ENCODE measurements around the gene ANXA11.
"Not testable (repeated sequence)": the region's sequence is repeated elsewhere in the genome, so short reads cannot be mapped to it uniquely, and the experiment has no call there.

ANXA11 gene

DNA sequence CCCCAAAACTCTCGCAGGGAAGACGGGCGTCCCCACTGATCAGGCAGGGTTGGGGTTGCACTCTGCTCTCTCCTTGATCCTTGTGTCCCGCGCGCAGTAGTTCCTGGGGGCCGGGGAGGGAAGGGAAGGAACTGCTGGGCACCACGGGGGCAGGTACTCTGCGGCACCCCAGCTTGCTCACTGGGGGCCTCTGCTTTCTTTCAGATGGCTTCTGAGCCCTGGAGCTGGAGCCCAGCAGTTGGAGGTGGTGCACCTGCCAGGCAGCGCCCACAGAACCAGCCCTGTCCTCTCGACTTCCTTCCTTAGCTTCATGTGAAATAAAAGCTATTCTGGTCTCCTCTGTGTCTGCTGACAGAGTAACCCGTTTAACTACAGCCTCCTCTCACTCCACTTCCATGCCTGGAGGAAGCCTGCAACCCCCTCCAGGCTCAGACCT, 60.6 kb downstream of the ANXA11 start:
- peak; percentile 19 for DNase-seq

- DNase-seq = peak; percentile 33
These were observed 61.2 kb downstream of the ANXA11 start for GRCh38 chr10:80144067-80144695.

GRCh38 chr10:80141696-80142460, 63.5 kb downstream of the ANXA11 start:
- DNase-seq = peak; percentile 19

GRCh38 chr10:80140251-80140650, 65.1 kb downstream of the ANXA11 start:
- no peak for DNase-seq

DNA sequence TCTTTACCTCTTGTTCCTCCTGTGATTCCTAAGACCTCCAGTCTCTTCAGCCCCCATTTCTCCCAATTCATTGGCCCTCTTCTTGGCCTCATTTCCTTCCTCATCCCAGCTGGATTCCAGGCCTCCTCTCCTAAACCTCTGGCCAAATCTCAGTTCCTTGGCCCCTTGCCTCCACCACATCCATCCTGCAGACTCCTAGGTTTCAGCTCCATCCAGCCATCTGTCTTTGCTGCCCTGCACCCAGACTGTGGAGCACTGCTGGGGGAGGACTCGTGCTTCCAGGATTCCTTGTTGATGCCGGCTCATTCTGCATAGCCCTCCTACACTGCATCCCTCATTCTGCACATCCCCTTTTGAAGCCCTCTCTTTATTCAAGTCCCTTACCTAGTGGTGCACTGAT, 66.1 kb downstream of the ANXA11 start:
- DNase-seq = peak; percentile 33

GRCh38 chr10:80137920-80138319, 67.4 kb downstream of the ANXA11 start:
- peak; percentile 36 for DNase-seq

DNA sequence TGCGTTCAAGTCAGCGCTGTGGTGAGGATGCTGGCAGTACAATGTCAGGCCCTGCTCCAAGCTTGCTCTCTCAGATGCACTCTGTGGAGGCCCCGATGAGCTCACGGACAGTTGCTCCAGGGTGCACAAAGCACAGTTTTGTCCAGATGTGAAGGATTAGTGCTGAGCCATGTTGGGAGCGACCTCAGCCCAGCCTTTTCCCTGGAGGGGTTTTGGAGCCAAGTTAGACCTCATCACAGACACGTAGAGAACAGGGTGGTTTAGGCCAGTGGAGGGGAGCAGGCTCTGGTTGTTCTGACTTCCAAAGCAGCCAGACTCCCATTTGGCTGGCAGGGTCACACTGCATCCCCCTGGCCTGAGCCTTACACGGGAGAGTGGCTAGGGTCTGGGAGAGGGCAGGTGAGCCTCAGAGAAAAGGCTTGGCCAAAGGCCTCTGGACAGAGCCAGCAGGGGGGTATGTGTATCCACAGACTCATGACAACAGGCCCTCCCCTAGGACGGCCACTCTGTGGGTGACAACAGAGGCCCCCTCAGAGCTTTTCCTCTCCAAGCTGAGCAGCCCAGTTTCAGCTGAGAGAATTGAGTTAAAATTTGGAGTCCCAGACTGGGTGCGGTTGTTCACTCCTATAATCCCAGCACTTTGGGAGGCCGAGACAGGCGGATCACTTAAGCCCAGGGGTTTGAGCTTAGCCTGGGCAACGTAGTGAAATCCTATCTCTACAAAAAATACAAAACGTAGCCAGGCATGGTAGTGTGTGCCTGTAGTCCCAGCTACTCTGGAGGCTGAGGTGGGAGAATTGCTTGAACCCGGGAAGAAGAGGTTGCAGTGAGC, 68.1 kb downstream of the ANXA11 start:
- peak; percentile 89 for DNase-seq

- DNase-seq = peak; percentile 95
These were observed 69.2 kb downstream of the ANXA11 start for GRCh38 chr10:80136134-80136571.

DNA sequence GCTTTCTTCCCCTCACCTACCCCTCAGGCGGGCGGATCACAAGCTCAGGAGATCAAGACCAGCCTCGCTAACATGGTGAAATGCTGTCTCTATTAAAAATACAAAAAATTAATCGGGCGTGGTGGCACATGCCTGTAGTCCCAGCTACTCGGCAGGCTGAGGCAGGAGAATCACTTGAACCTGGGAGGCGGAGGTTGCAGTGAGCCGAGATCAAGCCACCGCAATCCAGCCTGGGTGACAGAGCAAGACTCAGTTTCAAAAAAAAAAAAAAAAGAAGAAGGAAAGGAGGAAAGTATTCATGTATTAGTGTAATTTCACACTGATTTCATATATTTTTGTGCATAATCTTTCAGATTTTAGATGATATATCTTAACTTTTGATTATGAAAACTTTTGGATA, 71.7 kb downstream of the ANXA11 start:
- DNase-seq = not testable (repeated sequence)

DNA sequence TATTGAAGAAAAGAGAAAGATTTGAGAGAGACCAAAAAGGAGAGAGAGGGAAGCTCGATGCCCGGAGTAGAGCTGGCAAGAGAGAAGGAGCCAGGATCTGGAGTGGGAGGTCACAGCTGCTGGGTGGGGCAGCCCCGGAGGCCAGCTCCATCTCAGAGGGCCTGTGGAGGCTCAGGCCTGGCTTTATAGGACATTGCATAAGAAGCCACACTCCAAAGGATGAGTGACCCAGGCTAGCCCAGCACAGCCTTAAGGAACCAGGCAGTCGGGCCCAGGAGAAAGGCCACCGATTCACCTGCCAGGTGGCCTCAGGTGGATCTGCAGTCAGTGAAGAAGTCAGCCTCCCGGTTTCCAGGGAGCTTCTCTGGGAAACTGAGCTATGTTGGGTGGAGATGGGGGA, 72.1 kb downstream of the ANXA11 start:
- peak; percentile 74 for DNase-seq

- peak; percentile 79 for DNase-seq
These were observed 72.8 kb downstream of the ANXA11 start, which contains the start of gene PLAC9 for GRCh38 chr10:80132299-80133139. TSS of gene PLAC9 (plus strand) at chr10:80132730. CDS start at chr10:80132763, 33 bp downstream.

- no peak for DNase-seq
These were observed 73.8 kb downstream of the ANXA11 start for GRCh38 chr10:80131499-80131901.

DNA sequence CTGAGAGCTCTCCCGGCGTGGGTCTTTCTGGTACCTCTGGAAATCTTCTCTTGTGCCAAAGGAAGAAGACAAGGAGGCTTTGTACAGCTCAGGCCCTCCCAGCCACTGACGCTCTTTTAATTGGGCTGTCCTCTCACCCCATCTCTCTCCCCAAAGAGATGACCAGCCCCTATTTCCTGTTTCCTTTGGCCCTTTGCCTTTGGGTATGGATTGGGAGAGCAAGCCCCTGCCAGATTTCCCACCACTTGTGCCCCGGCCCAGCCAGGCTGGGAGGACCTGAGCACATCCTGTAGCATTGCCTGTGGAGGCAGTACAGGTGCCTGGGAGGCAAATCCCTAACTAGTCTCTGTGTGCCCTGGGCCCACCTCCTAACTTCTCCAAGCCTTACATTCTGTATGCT, 78.5 kb downstream of the ANXA11 start:
- DNase-seq = no peak

DNA sequence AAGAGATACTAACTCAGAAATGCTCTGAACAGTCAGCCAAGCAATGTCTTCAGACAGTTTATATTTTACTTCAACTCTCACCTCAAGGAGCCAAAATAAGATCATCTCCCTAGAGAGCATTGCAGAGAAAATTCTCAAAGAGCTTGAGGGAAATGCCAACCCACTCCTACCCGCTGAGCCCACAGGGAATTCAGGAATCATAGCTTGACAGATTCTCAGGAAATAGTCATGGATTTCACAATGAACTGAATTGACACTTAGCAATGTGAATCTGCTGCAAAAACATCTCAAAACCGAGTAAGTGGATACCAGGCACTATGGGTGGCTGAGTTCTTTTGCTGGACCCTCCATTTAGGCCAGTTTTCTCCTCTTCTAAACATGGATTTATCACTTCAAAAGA, 82.6 kb downstream of the ANXA11 start:
- DNase-seq = no peak

- no peak for DNase-seq
These were observed 83.1 kb downstream of the ANXA11 start for GRCh38 chr10:80122110-80122710.

DNA sequence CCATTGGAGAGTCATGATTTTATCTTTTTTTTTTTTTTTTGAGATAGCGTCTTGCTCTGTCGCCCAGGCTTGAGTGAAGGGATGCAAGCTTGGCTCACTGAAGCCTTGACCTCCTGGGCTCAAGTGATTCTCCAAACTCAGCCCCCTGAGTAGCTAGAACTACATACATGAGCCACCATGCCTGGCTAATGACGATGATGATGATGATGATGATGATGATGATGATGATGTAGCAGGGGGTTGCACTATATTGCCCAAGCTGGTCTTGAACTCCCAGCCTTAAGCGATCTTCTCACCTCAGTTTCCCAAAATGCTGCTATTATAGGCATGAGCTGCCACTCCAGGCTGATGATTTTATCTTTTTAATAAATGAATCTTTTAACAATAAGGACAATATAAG, 86.7 kb downstream of the ANXA11 start:
- DNase-seq = no peak

- DNase-seq = no peak
These were observed 94.4 kb downstream of the ANXA11 start for GRCh38 chr10:80110986-80111385.

- DNase-seq = no peak
These were observed 96.6 kb downstream of the ANXA11 start for GRCh38 chr10:80108576-80109239.

- peak; percentile 90 for DNase-seq
These were observed 101.0 kb downstream of the ANXA11 start for GRCh38 chr10:80104066-80104926.

All from right hindlimb (tissue), 1 donor.